ENCODE results near the gene HLTF.

Gene HLTF

GRCh38 chr3:149120051-149120972 lies 34.0 kb upstream of the HLTF start:
- H3K4me3 ChIP-seq (ENCODE audit: low read depth, low read length), result no peak overlapping the region
- H3K36me3 ChIP-seq (ENCODE audit: control insufficient read depth in 2 of 2, insufficient read depth in 1 of 2, low read length in 2 of 2), result no peaks in the 10 kb centered on the region
- no peak overlapping the region for H3K27ac ChIP-seq (ENCODE audit: extremely low read depth, low read depth, low read length)
- ChIA-PET POLR2A (interaction anchor here (1.3 kb wide), 1 partner anchor 165 kb away, joined by 3 read pairs; no protein-coding TSS in a partner anchor), CTCF (interaction anchor here (0.5 to 3.6 kb wide), 46 partner anchors 9 to 1249 kb away, joined by 3 to 42 read pairs (median 4); partner anchors contain the start of genes HPS3 and TM4SF18)
- no peaks in the 10 kb centered on the region for H3K9me3 ChIP-seq (ENCODE audit: control insufficient read depth, insufficient read depth, low read depth, low read length)
- TF ChIP-seq PRDM1 (tag by site-specific recombination; IDR thresholded peaks at IDR 0.05) (no peak), ZNF174 (tag by site-specific recombination; IDR thresholded peaks at IDR 0.05) (no peak), ZNF624 (tag by site-specific recombination; IDR thresholded peaks at IDR 0.05) (no peak), ZNF654 (tag by site-specific recombination; IDR thresholded peaks at IDR 0.05; ENCODE audit: low read depth) (peak; percentile 62), CTCF (tag by site-specific recombination; IDR thresholded peaks at IDR 0.05) (peak; percentile 51; the same call in 1 of the 2 replicates)
- no peaks in the 10 kb centered on the region for H3K4me1 ChIP-seq (ENCODE audit: control insufficient read depth, insufficient read depth, low read length)

- Histone ChIP-seq H3K27ac (ENCODE audit: extremely low read depth, low read depth, low read length) (no peak overlapping the region), H3K36me3 (ENCODE audit: control insufficient read depth in 2 of 2, insufficient read depth in 1 of 2, low read length in 2 of 2) (no peaks in the 10 kb centered on the region), H3K9me3 (ENCODE audit: control insufficient read depth, insufficient read depth, low read depth, low read length) (no peaks in the 10 kb centered on the region), H3K4me3 (ENCODE audit: low read depth, low read length) (no peak overlapping the region), H3K4me1 (ENCODE audit: control insufficient read depth, insufficient read depth, low read length) (no peaks in the 10 kb centered on the region)
- POLR2A ChIA-PET, result no interaction called here
- CTCF ChIA-PET, result interaction anchor here (0.5 to 3.6 kb wide), 23 partner anchors 10 to 361 kb away, joined by 3 to 42 read pairs (median 4); partner anchors contain the start of gene HPS3
- TF ChIP-seq ZNF19 (tag by site-specific recombination; IDR thresholded peaks at IDR 0.05; ENCODE audit: low read depth) (no peak), CTCF (tag by site-specific recombination; IDR thresholded peaks at IDR 0.05) (no peak), ZNF830 (tag by site-specific recombination; IDR thresholded peaks at IDR 0.05; ENCODE audit: low read depth) (no peak), INSM2 (tag by site-specific recombination; IDR thresholded peaks at IDR 0.05) (no peak), ZFP69B (tag by site-specific recombination; IDR thresholded peaks at IDR 0.05) (no peak), ZNF366 (tag by site-specific recombination; conservative IDR thresholded peaks at IDR 0.05) (no peak), ZNF184 (tag by site-specific recombination; IDR thresholded peaks at IDR 0.05) (no peak), ZNF404 (tag by site-specific recombination; IDR thresholded peaks at IDR 0.05) (no peak)
Observed at GRCh38 chr3:149119466-149119865, 33.1 kb upstream of the HLTF start.

- H3K9me3 ChIP-seq (ENCODE audit: control insufficient read depth, insufficient read depth, low read depth, low read length), result no peaks in the 10 kb centered on the region
- POLR2A ChIA-PET, result no interaction called here
- H3K4me1 ChIP-seq (ENCODE audit: control insufficient read depth, insufficient read depth, low read length), result no peaks in the 10 kb centered on the region
- no peaks in the 10 kb centered on the region for H3K36me3 ChIP-seq (ENCODE audit: control insufficient read depth in 2 of 2, insufficient read depth in 1 of 2, low read length in 2 of 2)
- CTCF ChIA-PET, result interaction anchor here (1.6 to 3.6 kb wide), 4 partner anchors 12 to 163 kb away, joined by 4 to 42 read pairs (median 27); no protein-coding TSS in a partner anchor
- H3K27ac ChIP-seq (ENCODE audit: extremely low read depth, low read depth, low read length), result no peak overlapping the region
- no peak overlapping the region for H3K4me3 ChIP-seq (ENCODE audit: low read depth, low read length)
- TF ChIP-seq HIC1 (tag by site-specific recombination; IDR thresholded peaks at IDR 0.05) (no peak), ZNF514 (tag by site-specific recombination; IDR thresholded peaks at IDR 0.05) (no peak), ZBTB26 (tag by site-specific recombination; optimal IDR thresholded peaks at IDR 0.05) (no peak), ZBTB49 (tag by site-specific recombination; IDR thresholded peaks at IDR 0.05; ENCODE audit: low read depth) (no peak), KLF1 (tag by site-specific recombination; IDR thresholded peaks at IDR 0.05) (no peak), ZNF768 (tag by site-specific recombination; IDR thresholded peaks at IDR 0.05) (no peak)
Observed at GRCh38 chr3:149118724-149119123, 32.4 kb upstream of the HLTF start.
